Upper lobe of left lung (tissue), 4 donors: ENCODE results near the gene ERGIC1.

ENCODE experiments used
- EP300 ChIP-seq, 4 donors: sonication (generic); formaldehyde crosslinking; IDR thresholded peaks; one replicate each; pipeline ENCODE4 v1.5.1; 2017; ENCODE audit warnings: antibody characterized with exemption in 4 of 4, control low read depth in 2 of 4
- POLR2A ChIP-seq, 4 donors: fragments of 450-650 bp; IDR thresholded peaks; one replicate each; pipeline ENCODE4 v1.5.1; 2016 to 2017; ENCODE audit warnings: antibody characterized with exemption in 4 of 4, mild to moderate bottlenecking in 2 of 4
- POLR2AphosphoS5 ChIP-seq, 2 donors: sonication (generic); formaldehyde crosslinking; IDR thresholded peaks; one replicate each; pipeline ENCODE4 v1.5.1; 2017; ENCODE audit warnings: antibody characterized with exemption in 2 of 2
- TF ChIP-seq, protein P1 (sequence below), 6 experiments: fragments of 450-650 bp in 4 of 6; fragments of 200-600 bp in 2 of 6; sonication (generic) in 2 of 6; IDR thresholded peaks; one replicate each; pipeline ENCODE4 v1.5.1; 2016 to 2019; ENCODE audit warnings: antibody characterized with exemption in 6 of 6

DNA sequence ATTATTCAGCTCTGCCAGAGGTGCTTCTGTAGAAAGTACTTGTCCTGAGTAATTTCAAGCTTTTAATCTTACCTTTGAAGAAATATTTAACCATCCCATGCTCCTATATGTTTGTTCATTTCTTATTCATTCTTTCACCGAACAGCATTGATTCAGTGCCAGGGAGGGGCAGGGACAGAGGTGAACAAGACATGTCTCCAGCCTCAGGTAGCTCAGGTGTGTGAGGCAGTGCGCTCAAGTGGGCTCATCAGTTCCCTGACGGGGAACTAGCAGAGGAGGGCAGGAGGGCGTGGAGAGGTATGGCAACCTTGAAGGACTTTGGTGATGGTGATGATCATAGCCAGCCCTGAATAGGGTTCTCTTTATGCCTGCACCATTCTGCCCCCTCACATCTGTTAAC lies 25.9 kb downstream of the ERGIC1 start:
- TF ChIP-seq, protein P1, sequence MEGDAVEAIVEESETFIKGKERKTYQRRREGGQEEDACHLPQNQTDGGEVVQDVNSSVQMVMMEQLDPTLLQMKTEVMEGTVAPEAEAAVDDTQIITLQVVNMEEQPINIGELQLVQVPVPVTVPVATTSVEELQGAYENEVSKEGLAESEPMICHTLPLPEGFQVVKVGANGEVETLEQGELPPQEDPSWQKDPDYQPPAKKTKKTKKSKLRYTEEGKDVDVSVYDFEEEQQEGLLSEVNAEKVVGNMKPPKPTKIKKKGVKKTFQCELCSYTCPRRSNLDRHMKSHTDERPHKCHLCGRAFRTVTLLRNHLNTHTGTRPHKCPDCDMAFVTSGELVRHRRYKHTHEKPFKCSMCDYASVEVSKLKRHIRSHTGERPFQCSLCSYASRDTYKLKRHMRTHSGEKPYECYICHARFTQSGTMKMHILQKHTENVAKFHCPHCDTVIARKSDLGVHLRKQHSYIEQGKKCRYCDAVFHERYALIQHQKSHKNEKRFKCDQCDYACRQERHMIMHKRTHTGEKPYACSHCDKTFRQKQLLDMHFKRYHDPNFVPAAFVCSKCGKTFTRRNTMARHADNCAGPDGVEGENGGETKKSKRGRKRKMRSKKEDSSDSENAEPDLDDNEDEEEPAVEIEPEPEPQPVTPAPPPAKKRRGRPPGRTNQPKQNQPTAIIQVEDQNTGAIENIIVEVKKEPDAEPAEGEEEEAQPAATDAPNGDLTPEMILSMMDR (IDR thresholded peaks at IDR 0.05) = no peak
- TF ChIP-seq EP300 (IDR thresholded peaks at IDR 0.05) (no peak), POLR2A (IDR thresholded peaks at IDR 0.05) (no peak), POLR2AphosphoS5 (IDR thresholded peaks at IDR 0.05) (no peak)
